Sigmoid colon (tissue), 4 donors: ENCODE results near the gene KLHL15.
A peak's percentile ranks its signal among the peaks of the same experiment; 100 is the strongest.

Source experiments
- CTCF ChIP-seq, 4 experiments: fragments of 450-650 bp in 3 of 4; fragments of 200-600 bp in 1 of 4; IDR thresholded peaks; one replicate each; pipeline ENCODE4 v1.5.1; 2016 to 2019; ENCODE audit warnings: antibody characterized with exemption in 4 of 4, mild to moderate bottlenecking in 3 of 4, moderate library complexity in 2 of 4
- EP300 ChIP-seq, 4 donors: sonication (generic); formaldehyde crosslinking; IDR thresholded peaks; one replicate each; pipeline ENCODE4 v1.6.1; 2017; ENCODE audit warnings: antibody characterized with exemption in 4 of 4
- POLR2A ChIP-seq, 2 donors: fragments of 450-650 bp; IDR thresholded peaks; one replicate each; pipeline ENCODE4 v1.6.1; 2016; ENCODE audit warnings: antibody characterized with exemption in 2 of 2, mild to moderate bottlenecking in 2 of 2, moderate library complexity in 2 of 2

- peak in 3 of 4 experiments; percentile 32 to 43 (median 43) for TF ChIP-seq CTCF (IDR thresholded peaks at IDR 0.05)
- TF ChIP-seq POLR2A (IDR thresholded peaks at IDR 0.05): peak in 1 of 2 donors; percentile 27
- TF ChIP-seq EP300 (IDR thresholded peaks at IDR 0.05): peak in 1 of 4 donors; percentile 65
Measured at GRCh38 chrX:24054182-24055042, 27.4 kb upstream of the KLHL15 start, which contains the start of gene EIF2S3.
